Endothelial cell of umbilical vein (primary cell): ENCODE data around the gene NMT1. TPM values are rescaled to one million over a fixed set of nuclear protein-coding genes. Genes with fewer than 3 reads are reported as not detected.

ENCODE experiments used
- BruUV-seq: library from RNA; stranded (reverse); fragments of 400-500 nt; replicated peaks from 2 replicates; lab custom pipeline; 2021; lab: Mats Ljungman, UMichigan
- CTCF ChIA-PET: fragments of 300-600, 350-600 bp; sonication (Branson Sonifier 250); formaldehyde crosslinking; loops from one replicate; lab custom pipeline; 2021; ENCODE audit warnings: antibody characterized with exemption, inconsistent platforms; lab: Charles Lee
- POLR2A ChIA-PET: fragments of 300-600, 350-600 bp; sonication (Branson Sonifier 250); formaldehyde crosslinking; loops from one replicate; lab custom pipeline; 2021; ENCODE audit warnings: antibody characterized with exemption, inconsistent platforms; lab: Charles Lee
- DNase-seq: peaks from one replicate; pipeline ENCODE4 v3.0.0-alpha.2; 2011; ENCODE audit warnings: low read depth, low spot score
- FAIRE-seq: peaks from 2 replicates; lab custom pipeline; 2011; peaks lifted over from hg19 to GRCh38; lab: Jason Lieb, UNC
- H2AFZ ChIP-seq: 2 replicates; pipeline ENCODE4 v1.6.0; 2012; ENCODE audit warnings: low read depth, low read length, control low read depth, inconsistent platforms
- H3K27ac ChIP-seq: 2 replicates; pipeline ENCODE4 v1.5.1; 2011; ENCODE audit warnings: low read depth, mild to moderate bottlenecking, control low read depth, low read length, moderate library complexity; ENCODE audit not compliant: insufficient read depth
- H3K27me3 ChIP-seq, 2 experiments: 2 replicates each; pipeline versions ENCODE4 v1.6.0 to v1.6.1; 2011; ENCODE audit warnings: low read length in 2 of 2, mixed read lengths in 1 of 2; ENCODE audit not compliant: control insufficient read depth in 2 of 2, insufficient read depth in 2 of 2
- H3K36me3 ChIP-seq, 2 experiments: 2 replicates in 1 of 2; 3 replicates in 1 of 2; pipeline ENCODE4 v1.5.1; 2011; ENCODE audit warnings: low read length in 2 of 2, mild to moderate bottlenecking in 1 of 2, moderate library complexity in 1 of 2; ENCODE audit not compliant: control insufficient read depth in 2 of 2, insufficient read depth in 2 of 2; ENCODE audit errors: extremely low read depth in 1 of 2
- H3K4me1 ChIP-seq: 3 replicates; pipeline ENCODE4 v1.5.1; 2011; ENCODE audit warnings: mild to moderate bottlenecking, low read length; ENCODE audit not compliant: control insufficient read depth, insufficient read depth; ENCODE audit errors: extremely low read depth
- H3K4me2 ChIP-seq: 2 replicates; pipeline ENCODE4 v1.6.1; 2011; ENCODE audit warnings: low read length, control low read depth, mixed read lengths; ENCODE audit not compliant: insufficient read depth
- H3K4me3 ChIP-seq, 3 experiments: fragments of 200-600 bp in 1 of 3; sonication (generic), shearing (Covaris generic) in 1 of 3; replicated peaks in 1 of 3; 2 replicates each; pipeline ENCODE4 v1.5.1; 2011 to 2016; ENCODE audit warnings: control low read depth in 3 of 3, low read length in 3 of 3, mild to moderate bottlenecking in 2 of 3, inconsistent platforms in 1 of 3, low read depth in 1 of 3, moderate library complexity in 1 of 3; ENCODE audit not compliant: insufficient read depth in 1 of 3
- H3K79me2 ChIP-seq: 2 replicates; pipeline ENCODE4 v1.6.0; 2012; ENCODE audit warnings: low read length, inconsistent platforms; ENCODE audit not compliant: control insufficient read depth, insufficient read depth
- H3K9ac ChIP-seq: replicated peaks from 2 replicates; pipeline ENCODE3; 2011; ENCODE audit warnings: low read length, control low read depth; ENCODE audit not compliant: insufficient read depth; ENCODE audit errors: extremely low read depth
- H3K9me1 ChIP-seq: replicated peaks from 3 replicates; pipeline ENCODE4 v1.6.0; 2011; ENCODE audit warnings: mild to moderate bottlenecking, low read length; ENCODE audit not compliant: control insufficient read depth, insufficient read depth; ENCODE audit errors: extremely low read depth
- H3K9me3 ChIP-seq: replicated peaks from 2 replicates; pipeline ENCODE4 v1.5.1; 2012; ENCODE audit warnings: low read length, inconsistent platforms; ENCODE audit not compliant: control insufficient read depth, insufficient read depth
- H4K20me1 ChIP-seq: replicated peaks from 2 replicates; pipeline ENCODE3; 2011; ENCODE audit warnings: mild to moderate bottlenecking, low read length; ENCODE audit not compliant: control insufficient read depth, insufficient read depth; ENCODE audit errors: extremely low read depth
- CTCF ChIP-seq, 2 donors: IDR thresholded peaks; 1 replicate in 1 of 2; 2 replicates in 1 of 2; pipeline ENCODE4 v1.5.1; 2011; ENCODE audit warnings: low read length in 2 of 2, mild to moderate bottlenecking in 2 of 2, moderate library complexity in 2 of 2, control low read depth in 1 of 2, inconsistent platforms in 1 of 2, low read depth in 1 of 2; ENCODE audit not compliant: insufficient read depth in 1 of 2; ENCODE audit errors: extremely low read depth in 1 of 2
- EZH2 ChIP-seq: IDR thresholded peaks from 2 replicates; pipeline ENCODE4 v1.6.1; 2012; ENCODE audit warnings: borderline replicate concordance, low read depth, mild to moderate bottlenecking, moderate library complexity, low read length, inconsistent platforms; ENCODE audit not compliant: severe bottlenecking
- FOS ChIP-seq: IDR thresholded peaks from 2 replicates; pipeline ENCODE4 v1.6.1; 2011; ENCODE audit warnings: mild to moderate bottlenecking, low read length, moderate library complexity, borderline replicate concordance; ENCODE audit not compliant: insufficient read depth
- GATA2 ChIP-seq: IDR thresholded peaks from 2 replicates; pipeline ENCODE4 v1.7.0; 2011; ENCODE audit warnings: low read depth, mild to moderate bottlenecking, moderate library complexity, mixed read lengths, low read length; ENCODE audit not compliant: insufficient read length, insufficient read depth
- JUN ChIP-seq: IDR thresholded peaks from 2 replicates; pipeline ENCODE4 v1.6.1; 2011; ENCODE audit warnings: borderline replicate concordance, low read depth; ENCODE audit not compliant: insufficient read length, insufficient read depth
- MYC ChIP-seq: IDR thresholded peaks from one replicate; pipeline ENCODE4 v1.6.1; 2011; ENCODE audit warnings: mild to moderate bottlenecking, low read depth, low read length
- POLR2A ChIP-seq: IDR thresholded peaks from 2 replicates; pipeline ENCODE4 v1.6.1; 2012; ENCODE audit warnings: low read depth, mild to moderate bottlenecking, control low read depth, low read length
- POLR2AphosphoS5 ChIP-seq: IDR thresholded peaks from 2 replicates; pipeline ENCODE4 v1.6.1; 2012; ENCODE audit warnings: low read depth, mild to moderate bottlenecking, control low read depth, low read length, moderate library complexity; ENCODE audit not compliant: insufficient read depth
- dilution Hi-C: fragments of 300-500 bp; cut with MboI; formaldehyde crosslinking; loops from one replicate; pipeline ENCODE4 v1.15.0; 2019; ENCODE audit warnings: low sequenced_read_pairs; ENCODE audit not compliant: extremely low pct_ligation_motif_present
- intact Hi-C: fragments of 100-400 bp; cut with micrococcal nuclease; formaldehyde crosslinking; loops from one replicate; pipeline ENCODE4 v1.10.0; 2022
- polyA plus RNA-seq, 4 experiments: library from polyadenylated mRNA; depleted of rRNA in 3 of 4; stranded (reverse) in 3 of 4; unstranded in 1 of 4; fragments of >200 nt; gene quantifications; 2 replicates each; pipeline versions ENCODE4 v1.2.1 to v1.2.3, GENCODE V29; 2011 to 2012; ENCODE audit warnings: missing spikeins in 1 of 4
- total RNA-seq: library from RNA; stranded (reverse); gene quantifications from 2 replicates; pipeline ENCODE4 v1.2.3, GENCODE V29; 2021
- TF ChIP-seq, protein P1 (sequence below): IDR thresholded peaks from 2 replicates; pipeline ENCODE4 v1.6.1; 2011; ENCODE audit not compliant: insufficient read depth, insufficient read length

Gene NMT1
- total and polyA plus RNA-seq, 2 donors (not counting 3 experiments of a cell fraction or from before 2014, with no cell fraction given) = 37.6 to 135 TPM

DNA sequence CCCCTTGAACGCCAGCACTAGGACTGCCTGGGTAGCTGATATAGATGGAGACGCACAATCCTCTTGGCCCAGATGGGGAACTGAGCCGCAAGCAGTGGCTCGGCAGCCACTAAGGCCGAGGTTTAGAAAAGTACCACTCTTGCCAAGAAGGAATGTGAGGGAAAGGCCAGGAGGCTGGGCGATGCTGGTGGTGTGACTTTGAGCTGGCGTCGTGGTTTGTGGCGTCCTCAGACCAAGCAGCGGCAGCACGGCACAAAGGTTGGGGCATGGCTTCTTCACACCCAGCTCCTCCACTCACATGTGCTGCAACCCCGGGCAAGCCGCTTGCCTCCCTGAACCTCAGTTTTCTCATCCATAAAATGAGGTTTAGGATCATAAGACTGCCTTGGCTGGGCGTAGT lies 25.3 kb upstream of the NMT1 start:
- intact Hi-C loops (no loop called here), dilution Hi-C loops (no loop called here)
- no peak overlapping the region for H3K27ac ChIP-seq
- H3K4me3 ChIP-seq = no peak overlapping the region
- no TSS peak for BruUV-seq
- peaks cover 5% of the 10 kb centered on the region for H3K4me1 ChIP-seq
- no peaks in the 10 kb centered on the region for H3K9me1 ChIP-seq
- no peaks in the 10 kb centered on the region for H3K27me3 ChIP-seq
- no peak overlapping the region for H3K9ac ChIP-seq
- no peaks in the 10 kb centered on the region for H3K79me2 ChIP-seq
- no peaks in the 10 kb centered on the region for H4K20me1 ChIP-seq
- FAIRE-seq = no peak
- peaks cover 0 to 4% of the 10 kb centered on the region in 2 experiments for H3K36me3 ChIP-seq
- no peak for DNase-seq
- CTCF ChIA-PET = interaction anchor here (1.4 to 1.6 kb wide), 2 partner anchors 63 to 100 kb away, joined by 3 to 4 read pairs; partner anchors contain the start of gene ACBD4
- H3K4me2 ChIP-seq = no peak overlapping the region
- H3K9me3 ChIP-seq = no peaks in the 10 kb centered on the region
- H2AFZ ChIP-seq = no peak overlapping the region
- no peak for TF ChIP-seq POLR2AphosphoS5
- TF ChIP-seq, protein P1, sequence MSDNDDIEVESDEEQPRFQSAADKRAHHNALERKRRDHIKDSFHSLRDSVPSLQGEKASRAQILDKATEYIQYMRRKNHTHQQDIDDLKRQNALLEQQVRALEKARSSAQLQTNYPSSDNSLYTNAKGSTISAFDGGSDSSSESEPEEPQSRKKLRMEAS = no peak
- TF ChIP-seq CTCF (IDR thresholded peaks at IDR 0.05; ENCODE audit: extremely low read depth in 1 of 2, insufficient read depth in 1 of 2, low read depth in 1 of 2, low read length in 2 of 2) = no peak
- no peak for TF ChIP-seq POLR2A
- TF ChIP-seq FOS = no peak
- no peak for TF ChIP-seq GATA2
- no peak for TF ChIP-seq MYC
- TF ChIP-seq JUN = no peak
- no peak for TF ChIP-seq EZH2
- POLR2A ChIA-PET = no interaction called here
